Measurements from ENCODE around the gene CYSRT1. TPM values are rescaled to one million over a fixed set of nuclear protein-coding genes. Genes with fewer than 3 reads are reported as not detected.

The CYSRT1 gene
- total and polyA plus RNA-seq, 2 donors (not counting 1 experiment from before 2014, with no cell fraction given) = 0.22 to 0.51 TPM

DNA sequence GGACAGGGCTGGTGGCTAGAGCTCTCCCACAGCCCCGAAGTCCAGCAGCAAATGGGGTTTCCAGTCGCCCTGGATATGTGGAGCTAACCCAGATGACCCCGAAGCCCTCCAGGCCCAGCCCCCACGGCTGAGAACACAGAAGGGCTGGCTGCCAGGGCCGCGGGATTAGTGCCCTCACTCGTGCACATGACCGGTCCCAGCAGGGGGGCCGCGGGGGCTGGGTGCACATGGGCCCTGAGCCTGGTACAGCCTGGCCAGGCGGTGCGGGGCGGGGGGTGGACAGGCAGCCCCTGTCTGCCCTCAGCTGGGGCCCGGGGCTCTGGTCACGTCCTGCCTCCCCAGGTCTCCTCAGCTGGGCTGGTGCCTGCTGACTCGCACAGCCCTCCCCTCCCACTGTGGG lies 30.6 kb upstream of the CYSRT1 start:
- peaks cover 11% of the 10 kb centered on the region for H3K4me1 Mint-ChIP-seq

DNA sequence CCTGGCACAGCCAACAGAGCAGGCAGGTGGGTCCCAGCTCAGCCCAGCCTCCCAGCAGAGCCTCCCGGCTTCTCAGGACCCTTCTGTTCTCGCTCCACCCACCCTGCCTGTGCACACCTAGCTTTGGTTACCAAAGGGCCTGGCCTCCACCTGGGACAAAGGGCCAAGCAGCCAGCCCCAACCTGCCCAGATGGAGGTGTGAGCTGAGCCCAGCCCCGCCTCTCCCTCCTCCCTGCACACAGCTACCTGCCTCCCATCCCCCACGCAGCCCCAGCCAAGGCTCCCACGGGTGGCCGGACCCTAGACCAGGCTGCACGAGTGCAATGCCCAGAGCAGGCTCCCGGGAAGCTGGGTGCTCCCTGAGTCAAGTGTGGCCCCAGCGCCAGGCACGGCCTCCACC lies 30.1 kb upstream of the CYSRT1 start:
- no peaks in the 10 kb centered on the region for H3K9me3 Mint-ChIP-seq (ENCODE audit: insufficient read depth)
- H3K4me1 Mint-ChIP-seq = peaks cover 8% of the 10 kb centered on the region
- 94% methylated on average over 10 of the region's 10 CpGs for WGBS (ENCODE audit: insufficient coverage)
- Histone ChIP-seq H3K4me1 (ENCODE audit: control insufficient read depth in 2 of 2, insufficient read depth in 2 of 2, low read length in 2 of 2) (peaks cover 10 to 16% of the 10 kb centered on the region in 2 donors), H3K9me3 (ENCODE audit: control extremely low read depth in 1 of 3, control insufficient read depth in 2 of 3, insufficient read depth in 1 of 3, low read length in 2 of 3) (no peaks in the 10 kb centered on the region), H3K36me3 (replicated peaks in 1 of 2; ENCODE audit: control extremely low read depth in 1 of 2, control insufficient read depth in 1 of 2, extremely low read depth in 1 of 2, insufficient read depth in 2 of 2, low read length in 1 of 2) (peaks cover 0 to 14% of the 10 kb centered on the region in 2 experiments), H3K79me2 (ENCODE audit: control insufficient read depth, insufficient read depth, low read length) (peaks cover 90% of the 10 kb centered on the region), H3K27ac (ENCODE audit: low read length in 2 of 2) (no peak overlapping the region), H4K20me1 (ENCODE audit: control insufficient read depth, insufficient read depth, low read length, poor library complexity, severe bottlenecking) (peaks cover 50% of the 10 kb centered on the region), H3K4me3 (ENCODE audit: control extremely low read depth in 1 of 5, extremely low read depth in 1 of 5, insufficient read depth in 1 of 5, low read depth in 2 of 5, low read length in 4 of 5) (no peak overlapping the region), H3K27me3 (replicated peaks in 1 of 4; ENCODE audit: control extremely low read depth in 1 of 4, control insufficient read depth in 3 of 4, insufficient read depth in 4 of 4, low read length in 3 of 4) (peaks cover 0 to 6% (median 0%) of the 10 kb centered on the region in 4 experiments), H2AFZ (ENCODE audit: insufficient read depth, low read depth, low read length, poor library complexity, severe bottlenecking) (no peak overlapping the region), H3K4me2 (replicated peaks; ENCODE audit: low read depth, low read length, poor library complexity, severe bottlenecking) (no peak overlapping the region), H3K9ac (ENCODE audit: low read length) (no peak overlapping the region)
- no peaks in the 10 kb centered on the region for H3K27me3 Mint-ChIP-seq
- TF ChIP-seq EZH2 (IDR thresholded peaks at IDR 0.05; ENCODE audit: borderline replicate concordance, insufficient read depth, low read depth, low read length, poor library complexity, severe bottlenecking) = no peak
- TF ChIP-seq, protein P1, sequence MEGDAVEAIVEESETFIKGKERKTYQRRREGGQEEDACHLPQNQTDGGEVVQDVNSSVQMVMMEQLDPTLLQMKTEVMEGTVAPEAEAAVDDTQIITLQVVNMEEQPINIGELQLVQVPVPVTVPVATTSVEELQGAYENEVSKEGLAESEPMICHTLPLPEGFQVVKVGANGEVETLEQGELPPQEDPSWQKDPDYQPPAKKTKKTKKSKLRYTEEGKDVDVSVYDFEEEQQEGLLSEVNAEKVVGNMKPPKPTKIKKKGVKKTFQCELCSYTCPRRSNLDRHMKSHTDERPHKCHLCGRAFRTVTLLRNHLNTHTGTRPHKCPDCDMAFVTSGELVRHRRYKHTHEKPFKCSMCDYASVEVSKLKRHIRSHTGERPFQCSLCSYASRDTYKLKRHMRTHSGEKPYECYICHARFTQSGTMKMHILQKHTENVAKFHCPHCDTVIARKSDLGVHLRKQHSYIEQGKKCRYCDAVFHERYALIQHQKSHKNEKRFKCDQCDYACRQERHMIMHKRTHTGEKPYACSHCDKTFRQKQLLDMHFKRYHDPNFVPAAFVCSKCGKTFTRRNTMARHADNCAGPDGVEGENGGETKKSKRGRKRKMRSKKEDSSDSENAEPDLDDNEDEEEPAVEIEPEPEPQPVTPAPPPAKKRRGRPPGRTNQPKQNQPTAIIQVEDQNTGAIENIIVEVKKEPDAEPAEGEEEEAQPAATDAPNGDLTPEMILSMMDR (IDR thresholded peaks at IDR 0.05) = no peak
- ATAC-seq (ENCODE audit: low read depth) (no peak), DNase-seq (no peak)
- H3K4me3 Mint-ChIP-seq = no peak overlapping the region
- CTCF ChIA-PET = no interaction called here
- POLR2A ChIA-PET = no interaction called here
- H3K27ac Mint-ChIP-seq = no peak overlapping the region
- intact Hi-C loops (cut with micrococcal nuclease) = no loop called here

More for the DNA sequence above, 30.6 kb upstream of the CYSRT1 start:
- H3K27me3 Mint-ChIP-seq = no peaks in the 10 kb centered on the region
- H3K9ac ChIP-seq (ENCODE audit: low read length) = no peak overlapping the region
- TF ChIP-seq, protein P1 (IDR thresholded peaks at IDR 0.05) = no peak
- no peak for TF ChIP-seq EZH2 (IDR thresholded peaks at IDR 0.05; ENCODE audit: borderline replicate concordance, insufficient read depth, low read depth, low read length, poor library complexity, severe bottlenecking)
- H2AFZ ChIP-seq (ENCODE audit: insufficient read depth, low read depth, low read length, poor library complexity, severe bottlenecking) = no peak overlapping the region
- H3K9me3 ChIP-seq (ENCODE audit: control extremely low read depth in 1 of 3, control insufficient read depth in 2 of 3, insufficient read depth in 1 of 3, low read length in 2 of 3) = no peaks in the 10 kb centered on the region
- POLR2A ChIA-PET = no interaction called here
- CTCF ChIA-PET = no interaction called here
- H3K4me3 ChIP-seq (ENCODE audit: control extremely low read depth in 1 of 5, extremely low read depth in 1 of 5, insufficient read depth in 1 of 5, low read depth in 2 of 5, low read length in 4 of 5) = no peak overlapping the region
- 94% methylated on average over 16 of the region's 16 CpGs for WGBS (ENCODE audit: insufficient coverage)
- intact Hi-C loops (cut with micrococcal nuclease) = no loop called here
- no peak overlapping the region for H3K27ac Mint-ChIP-seq
- H3K9me3 Mint-ChIP-seq (ENCODE audit: insufficient read depth) = no peaks in the 10 kb centered on the region
- H3K79me2 ChIP-seq (ENCODE audit: control insufficient read depth, insufficient read depth, low read length) = peaks cover 91% of the 10 kb centered on the region
- H3K4me3 Mint-ChIP-seq = no peak overlapping the region
- ATAC-seq (ENCODE audit: low read depth) = no peak
- no peak overlapping the region for H3K27ac ChIP-seq (ENCODE audit: low read length in 2 of 2)
- H3K27me3 ChIP-seq (replicated peaks in 1 of 4; ENCODE audit: control extremely low read depth in 1 of 4, control insufficient read depth in 3 of 4, insufficient read depth in 4 of 4, low read length in 3 of 4) = peaks cover 0 to 3% (median 0%) of the 10 kb centered on the region in 4 experiments
- H3K4me2 ChIP-seq (replicated peaks; ENCODE audit: low read depth, low read length, poor library complexity, severe bottlenecking) = no peak overlapping the region
- H3K4me1 ChIP-seq (ENCODE audit: control insufficient read depth in 2 of 2, insufficient read depth in 2 of 2, low read length in 2 of 2) = peaks cover 11 to 17% of the 10 kb centered on the region in 2 donors
- DNase-seq = no peak
- H3K36me3 ChIP-seq (replicated peaks in 1 of 2; ENCODE audit: control extremely low read depth in 1 of 2, control insufficient read depth in 1 of 2, extremely low read depth in 1 of 2, insufficient read depth in 2 of 2, low read length in 1 of 2) = peaks cover 0 to 19% of the 10 kb centered on the region in 2 experiments
- H4K20me1 ChIP-seq (ENCODE audit: control insufficient read depth, insufficient read depth, low read length, poor library complexity, severe bottlenecking) = peaks cover 51% of the 10 kb centered on the region
